HepG2 (cell line): Measurements from ENCODE around the gene CHDH. TPM values are rescaled to one million over a fixed set of nuclear protein-coding genes. Genes with fewer than 3 reads are reported as not detected.
A peak's percentile ranks its signal among the peaks of the same experiment; 100 is the strongest.

Experiments used
- ATAC-seq: fragments of 200-7000 bp; cut with Tn5 transposase; 3 replicates; pipeline ENCODE4 v1.9.1; 2020; ENCODE audit warnings: mild to moderate bottlenecking, moderate library complexity
- BruUV-seq: library from RNA; stranded (reverse); fragments of 400-500 nt; replicated peaks from 2 replicates; lab custom pipeline; 2021; lab: Mats Ljungman, UMichigan
- CTCF ChIA-PET: fragments of 300-600 bp; formaldehyde crosslinking; extraction: SDS; loops from one replicate; lab custom pipeline; 2021; ENCODE audit warnings: low total read pairs, inconsistent platforms, low intra/inter-chr PET ratio; lab: Yijun Ruan, JAX
- POLR2A ChIA-PET: fragments of 350-600 bp; sonication (Branson Sonifier 250); formaldehyde crosslinking; loops from one replicate; lab custom pipeline; 2020; ENCODE audit warnings: antibody characterized with exemption, inconsistent platforms; lab: Yijun Ruan, JAX
- DNase-seq: peaks from one replicate; pipeline ENCODE4 v3.0.0-alpha.2; 2015; ENCODE audit warnings: low spot score
- FAIRE-seq: peaks from 3 replicates; lab custom pipeline; 2011; peaks lifted over from hg19 to GRCh38; lab: Jason Lieb, UNC
- H2AFZ ChIP-seq: one replicate; pipeline ENCODE4 v1.6.1; 2011; ENCODE audit warnings: low read length, inconsistent platforms
- H3K27ac ChIP-seq: fragments of 300-600 bp; 3 replicates; pipeline ENCODE4 v1.8.0; 2011; ENCODE audit warnings: mixed run types, mild to moderate bottlenecking, mixed read lengths, low read length, inconsistent platforms; ENCODE audit not compliant: insufficient read depth; ENCODE audit errors: extremely low read length
- H3K27me3 ChIP-seq, 2 experiments: fragments of 200-600 bp in 1 of 2; 2 replicates in 1 of 2; 3 replicates in 1 of 2; pipeline versions ENCODE4 v1.6.0 to v1.8.0; 2011; ENCODE audit warnings: low read length in 2 of 2, mild to moderate bottlenecking in 2 of 2, moderate library complexity in 2 of 2, inconsistent platforms in 1 of 2; ENCODE audit not compliant: insufficient read depth in 2 of 2, control insufficient read depth in 1 of 2
- H3K36me3 ChIP-seq, 2 experiments: fragments of 200-600 bp in 1 of 2; replicated peaks in 1 of 2; 2 replicates in 1 of 2; 3 replicates in 1 of 2; pipeline versions ENCODE4 v1.5.1 to v1.8.0; 2011; ENCODE audit warnings: low read length in 2 of 2, inconsistent platforms in 1 of 2; ENCODE audit not compliant: insufficient read depth in 2 of 2, control insufficient read depth in 1 of 2
- H3K4me1 ChIP-seq: 2 replicates; pipeline ENCODE4 v1.5.1; 2012; ENCODE audit warnings: low read length, inconsistent platforms; ENCODE audit not compliant: insufficient read depth
- H3K4me2 ChIP-seq: 2 replicates; pipeline ENCODE4 v1.6.0; 2011; ENCODE audit warnings: low read depth, low read length, inconsistent platforms
- H3K4me3 ChIP-seq, 3 experiments: fragments of 200-600 bp in 1 of 3; sonication (generic), shearing (Covaris generic) in 1 of 3; replicated peaks in 1 of 3; 2 replicates each; pipeline ENCODE4 v1.5.1; 2011 to 2016; ENCODE audit warnings: low read length in 3 of 3, inconsistent platforms in 2 of 3, low read depth in 2 of 3, mild to moderate bottlenecking in 2 of 3, control low read depth in 1 of 3, mixed read lengths in 1 of 3; ENCODE audit not compliant: insufficient read depth in 1 of 3
- H3K79me2 ChIP-seq: one replicate; pipeline ENCODE4 v1.6.1; 2011; ENCODE audit warnings: low read length, inconsistent platforms; ENCODE audit not compliant: insufficient read depth
- H3K9ac ChIP-seq: 2 replicates; pipeline ENCODE4 v1.6.0; 2011; ENCODE audit warnings: mild to moderate bottlenecking, low read depth, low read length, inconsistent platforms; ENCODE audit not compliant: insufficient read depth
- H3K9me3 ChIP-seq: 2 replicates; pipeline ENCODE4 v1.5.1; 2012; ENCODE audit warnings: mild to moderate bottlenecking, low read length
- H4K20me1 ChIP-seq: 2 replicates; pipeline ENCODE4 v1.6.0; 2011; ENCODE audit warnings: inconsistent platforms, mild to moderate bottlenecking, low read length, moderate library complexity; ENCODE audit not compliant: insufficient read depth
- BCLAF1 ChIP-seq: fragments of 450-650 bp; IDR thresholded peaks from 2 replicates; pipeline ENCODE4 v1.6.1; 2017; ENCODE audit warnings: mild to moderate bottlenecking
- CENPX ChIP-seq: sonication (generic); formaldehyde crosslinking; IDR thresholded peaks from 2 replicates; pipeline ENCODE4 v1.9.0; 2021; ENCODE audit warnings: mild to moderate bottlenecking, missing genetic modification reagents, moderate library complexity
- FIP1L1 ChIP-seq: fragments of 200-400 bp; formaldehyde crosslinking; IDR thresholded peaks from 2 replicates; pipeline ENCODE4 v1.6.1; 2018; ENCODE audit warnings: low read depth, mild to moderate bottlenecking, low read length, moderate library complexity, borderline replicate concordance; ENCODE audit not compliant: insufficient read depth
- NCOA1 ChIP-seq: sonication (generic); formaldehyde crosslinking; IDR thresholded peaks from 2 replicates; pipeline ENCODE4 v1.9.0; 2021; ENCODE audit warnings: missing genetic modification reagents
- REL ChIP-seq: sonication (generic); formaldehyde crosslinking; conservative IDR thresholded peaks from 2 replicates; pipeline ENCODE4 v1.8.0; 2022; ENCODE audit warnings: mild to moderate bottlenecking, missing genetic modification reagents, moderate library complexity
- SNAPC5 ChIP-seq: sonication (generic); formaldehyde crosslinking; IDR thresholded peaks from 2 replicates; pipeline ENCODE4 v1.8.1; 2023; ENCODE audit warnings: mild to moderate bottlenecking, missing genetic modification reagents, borderline replicate concordance
- TEF ChIP-seq: sonication (generic); formaldehyde crosslinking; IDR thresholded peaks from 2 replicates; pipeline ENCODE4 v1.5.0; 2020; ENCODE audit warnings: missing genetic modification reagents
- ZNF230 ChIP-seq: sonication (generic); formaldehyde crosslinking; IDR thresholded peaks from 2 replicates; pipeline ENCODE4 v1.4.0; 2020; ENCODE audit warnings: mild to moderate bottlenecking, missing genetic modification reagents
- ZNF33B ChIP-seq: sonication (generic); formaldehyde crosslinking; IDR thresholded peaks from 2 replicates; pipeline ENCODE4 v1.5.1; 2020; ENCODE audit warnings: mild to moderate bottlenecking, missing genetic modification reagents
- WGBS: methylation state at CpG from one replicate; pipeline ENCODE4 v1.1.6; 2017; ENCODE audit warnings: low lambda C conversion rate; 5-methylcytosine and 5-hydroxymethylcytosine counted together
- in situ Hi-C: cut with HindIII; loops from 2 replicates; pipeline ENCODE4 v1.10.0; 2017; ENCODE audit warnings: low pct_unique_long_range_greater_than_20kb; ENCODE audit not compliant: extremely low pct_ligation_motif_present
- intact Hi-C: fragments of 100-400 bp; cut with micrococcal nuclease; formaldehyde crosslinking; loops from one replicate; pipeline ENCODE4 v1.10.0; 2022; ENCODE audit not compliant: unreplicated experiment
- polyA plus RNA-seq, 8 experiments: library from polyadenylated mRNA; depleted of rRNA in 3 of 8; stranded (reverse) in 7 of 8; unstranded in 1 of 8; fragments of >200 nt; fragmentation: Illumina TruSeq in 4 of 8; extraction: Trizol in 4 of 8; gene quantifications; 2 replicates each; pipeline versions ENCODE4 v1.2.1 to v1.2.3, GENCODE V29; 2011 to 2016; ENCODE audit warnings: low read depth in 4 of 8, missing spikeins in 1 of 8, mixed read lengths in 1 of 8; ENCODE audit not compliant: insufficient read depth in 1 of 8
- total RNA-seq, 5 experiments: library from RNA; depleted of rRNA; stranded (reverse); fragments of >200 nt; fragmentation: Illumina TruSeq; extraction: Trizol; gene quantifications; 2 replicates each; pipeline ENCODE4 v1.2.3, GENCODE V29; 2016; ENCODE audit warnings: low read depth in 1 of 5
- TF ChIP-seq, protein P1 (sequence below): sonication (generic); formaldehyde crosslinking; IDR thresholded peaks from 2 replicates; pipeline ENCODE4 v1.4.0; 2020; ENCODE audit warnings: missing genetic modification reagents
- TF ChIP-seq, protein P2 (sequence below): sonication (generic); formaldehyde crosslinking; IDR thresholded peaks from 2 replicates; pipeline ENCODE4 v1.9.0; 2022; ENCODE audit warnings: missing genetic modification reagents, mild to moderate bottlenecking, borderline replicate concordance
- TF ChIP-seq, protein P3 (sequence below): sonication (generic); formaldehyde crosslinking; conservative IDR thresholded peaks from 2 replicates; pipeline ENCODE4 v1.8.0; 2022; ENCODE audit warnings: missing genetic modification reagents

CHDH gene
- total and polyA plus RNA-seq, 2 of the 13 experiments (the other 11 are each of a cell fraction or from before 2014, with no cell fraction given), result 28.1 to 48.9 TPM

DNA sequence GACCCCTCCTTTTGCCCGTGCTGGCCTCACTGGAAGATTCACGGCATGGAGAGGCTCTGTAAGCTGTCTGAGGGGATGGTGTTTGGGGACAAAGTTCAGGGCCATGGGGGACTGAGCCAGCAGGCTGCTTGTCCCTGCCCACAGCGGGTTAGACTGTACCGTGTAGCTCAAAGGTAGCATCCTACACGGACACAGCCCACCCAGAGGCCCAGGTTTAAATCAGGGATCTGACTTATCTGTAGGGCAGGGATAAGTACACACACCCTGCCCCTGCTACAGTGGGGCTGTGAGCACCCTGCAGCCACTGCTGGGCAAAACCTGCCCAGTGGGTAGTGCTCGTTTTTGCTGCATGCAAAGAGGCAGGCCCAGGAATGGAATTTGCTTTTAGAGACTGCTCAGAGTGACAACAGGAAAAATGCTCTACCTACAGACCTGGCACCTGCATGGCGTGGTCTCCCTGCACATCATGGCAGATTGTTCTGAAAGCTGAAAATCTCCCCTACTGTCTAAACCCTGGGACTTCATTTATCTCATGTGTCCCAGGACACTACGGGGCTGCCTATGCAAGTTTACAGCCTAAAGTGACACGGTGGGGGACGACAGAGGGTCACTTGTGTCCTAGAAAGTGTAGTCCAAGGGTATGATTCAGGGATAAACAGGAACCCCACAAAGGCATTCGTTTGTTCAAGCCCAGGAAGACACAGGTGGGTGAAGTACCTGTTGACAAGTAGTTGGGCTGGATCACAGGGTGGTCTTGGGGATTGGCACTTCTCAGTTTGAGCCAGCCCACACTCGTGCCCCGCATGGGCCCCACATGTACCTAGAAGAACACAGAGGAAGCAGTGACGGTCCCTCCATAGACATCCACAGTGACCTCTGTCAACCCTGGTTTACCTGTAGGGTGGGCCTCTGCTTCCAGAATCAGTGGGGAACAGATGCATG is 27.7 kb downstream of the CHDH start (continued):
- no peak for TF ChIP-seq FIP1L1
- TF ChIP-seq ZNF33B (CRISPR knock-in tag), result no peak
- TF ChIP-seq SNAPC5 (CRISPR knock-in tag), result no peak
- TF ChIP-seq NCOA1 (CRISPR knock-in tag), result no peak
- no peak for TF ChIP-seq ZNF230
- TF ChIP-seq REL (CRISPR knock-in tag), result no peak
- TF ChIP-seq, protein P1, sequence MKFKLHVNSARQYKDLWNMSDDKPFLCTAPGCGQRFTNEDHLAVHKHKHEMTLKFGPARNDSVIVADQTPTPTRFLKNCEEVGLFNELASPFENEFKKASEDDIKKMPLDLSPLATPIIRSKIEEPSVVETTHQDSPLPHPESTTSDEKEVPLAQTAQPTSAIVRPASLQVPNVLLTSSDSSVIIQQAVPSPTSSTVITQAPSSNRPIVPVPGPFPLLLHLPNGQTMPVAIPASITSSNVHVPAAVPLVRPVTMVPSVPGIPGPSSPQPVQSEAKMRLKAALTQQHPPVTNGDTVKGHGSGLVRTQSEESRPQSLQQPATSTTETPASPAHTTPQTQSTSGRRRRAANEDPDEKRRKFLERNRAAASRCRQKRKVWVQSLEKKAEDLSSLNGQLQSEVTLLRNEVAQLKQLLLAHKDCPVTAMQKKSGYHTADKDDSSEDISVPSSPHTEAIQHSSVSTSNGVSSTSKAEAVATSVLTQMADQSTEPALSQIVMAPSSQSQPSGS, result peak; percentile 35; the same call in 1 of the 2 replicates

DNA sequence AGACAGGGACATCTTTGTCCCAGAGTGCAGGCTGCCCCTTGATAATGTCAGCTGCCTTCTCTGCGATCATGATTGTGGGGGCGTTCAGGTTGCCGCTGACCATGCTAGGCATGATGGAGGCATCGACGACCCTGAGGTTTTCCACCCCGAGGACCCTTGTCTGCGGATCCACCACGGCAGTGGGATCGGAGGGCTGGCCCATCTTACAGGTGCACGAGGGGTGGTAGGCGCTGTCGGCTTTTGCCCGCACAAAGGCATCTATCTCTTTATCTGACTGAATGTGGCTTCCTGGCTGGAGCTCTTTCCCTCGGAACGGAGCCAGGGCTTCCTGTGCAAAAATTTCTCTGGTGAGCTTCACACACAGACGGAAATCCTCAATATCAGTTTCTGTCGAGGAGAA is 28.4 kb downstream of the CHDH start:
- H2AFZ ChIP-seq, result no peak overlapping the region
- in situ Hi-C loops (no loop called here), intact Hi-C loops (no loop called here)
- ChIA-PET POLR2A (interaction anchor here (1.1 to 12.1 kb wide), 3 partner anchors 19 to 30 kb away, joined by 6 to 156 read pairs (median 7); partner anchors contain the start of gene CHDH), CTCF (no interaction called here)
- peaks cover 49 to 75% of the 10 kb centered on the region in 2 experiments for H3K36me3 ChIP-seq
- FAIRE-seq (no peak), DNase-seq (no peak), ATAC-seq (no peak)
- peaks cover 16% of the 10 kb centered on the region for H4K20me1 ChIP-seq
- no peak overlapping the region for H3K4me2 ChIP-seq
- no peak overlapping the region for H3K4me3 ChIP-seq
- no peaks in the 10 kb centered on the region for H3K27me3 ChIP-seq
- 90% methylated on average over 17 of the region's 17 CpGs for WGBS
- H3K4me1 ChIP-seq, result peaks cover 45% of the 10 kb centered on the region
- no peaks in the 10 kb centered on the region for H3K9me3 ChIP-seq
- H3K9ac ChIP-seq, result no peak overlapping the region
- BruUV-seq, result no TSS peak
- H3K79me2 ChIP-seq, result no peaks in the 10 kb centered on the region
- peak overlapping the region; percentile 45 for H3K27ac ChIP-seq
- TF ChIP-seq BCLAF1, result no peak
- TF ChIP-seq CENPX, result no peak
- no peak for TF ChIP-seq TEF (CRISPR knock-in tag)
- TF ChIP-seq, protein P2, sequence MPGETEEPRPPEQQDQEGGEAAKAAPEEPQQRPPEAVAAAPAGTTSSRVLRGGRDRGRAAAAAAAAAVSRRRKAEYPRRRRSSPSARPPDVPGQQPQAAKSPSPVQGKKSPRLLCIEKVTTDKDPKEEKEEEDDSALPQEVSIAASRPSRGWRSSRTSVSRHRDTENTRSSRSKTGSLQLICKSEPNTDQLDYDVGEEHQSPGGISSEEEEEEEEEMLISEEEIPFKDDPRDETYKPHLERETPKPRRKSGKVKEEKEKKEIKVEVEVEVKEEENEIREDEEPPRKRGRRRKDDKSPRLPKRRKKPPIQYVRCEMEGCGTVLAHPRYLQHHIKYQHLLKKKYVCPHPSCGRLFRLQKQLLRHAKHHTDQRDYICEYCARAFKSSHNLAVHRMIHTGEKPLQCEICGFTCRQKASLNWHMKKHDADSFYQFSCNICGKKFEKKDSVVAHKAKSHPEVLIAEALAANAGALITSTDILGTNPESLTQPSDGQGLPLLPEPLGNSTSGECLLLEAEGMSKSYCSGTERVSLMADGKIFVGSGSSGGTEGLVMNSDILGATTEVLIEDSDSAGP (CRISPR knock-in tag), result peak; percentile 30; the same call in 1 of the 2 replicates
- TF ChIP-seq, protein P3, sequence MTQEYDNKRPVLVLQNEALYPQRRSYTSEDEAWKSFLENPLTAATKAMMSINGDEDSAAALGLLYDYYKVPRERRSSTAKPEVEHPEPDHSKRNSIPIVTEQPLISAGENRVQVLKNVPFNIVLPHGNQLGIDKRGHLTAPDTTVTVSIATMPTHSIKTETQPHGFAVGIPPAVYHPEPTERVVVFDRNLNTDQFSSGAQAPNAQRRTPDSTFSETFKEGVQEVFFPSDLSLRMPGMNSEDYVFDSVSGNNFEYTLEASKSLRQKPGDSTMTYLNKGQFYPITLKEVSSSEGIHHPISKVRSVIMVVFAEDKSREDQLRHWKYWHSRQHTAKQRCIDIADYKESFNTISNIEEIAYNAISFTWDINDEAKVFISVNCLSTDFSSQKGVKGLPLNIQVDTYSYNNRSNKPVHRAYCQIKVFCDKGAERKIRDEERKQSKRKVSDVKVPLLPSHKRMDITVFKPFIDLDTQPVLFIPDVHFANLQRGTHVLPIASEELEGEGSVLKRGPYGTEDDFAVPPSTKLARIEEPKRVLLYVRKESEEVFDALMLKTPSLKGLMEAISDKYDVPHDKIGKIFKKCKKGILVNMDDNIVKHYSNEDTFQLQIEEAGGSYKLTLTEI, result no peak
